Measurements from ENCODE around the gene USP28.

USP28 gene

GRCh38 chr11:113867843-113868503, 7.4 kb downstream of the USP28 start:
- DNase-seq (ENCODE audit: low read depth), result no peak
- in situ Hi-C loops (cut with HindIII; ENCODE audit: low sequenced_read_pairs), result no loop called here
- TF ChIP-seq CTCF (IDR thresholded peaks at IDR 0.05; ENCODE audit: low read depth, low read length, missing control alignments), result no peak
- no peak overlapping the region for H3K4me3 ChIP-seq (ENCODE audit: low read depth, low read length)

- in situ Hi-C loops (cut with HindIII; ENCODE audit: low sequenced_read_pairs), result no loop called here
- no peak overlapping the region for H3K4me3 ChIP-seq (ENCODE audit: low read depth, low read length)
- DNase-seq (ENCODE audit: low read depth), result no peak
- no peak for TF ChIP-seq CTCF (IDR thresholded peaks at IDR 0.05; ENCODE audit: low read depth, low read length, missing control alignments)
Measured at GRCh38 chr11:113865873-113866272, 9.5 kb downstream of the USP28 start.

- TF ChIP-seq CTCF (IDR thresholded peaks at IDR 0.05; ENCODE audit: low read depth, low read length, missing control alignments), result no peak
- in situ Hi-C loops (cut with HindIII; ENCODE audit: low sequenced_read_pairs), result no loop called here
- no peak overlapping the region for H3K4me3 ChIP-seq (ENCODE audit: low read depth, low read length)
- no peak for DNase-seq (ENCODE audit: low read depth)
Measured at GRCh38 chr11:113864410-113864809, 11.0 kb downstream of the USP28 start.

GRCh38 chr11:113862435-113862834, 12.9 kb downstream of the USP28 start:
- H3K4me3 ChIP-seq (ENCODE audit: low read depth, low read length), result no peak overlapping the region
- TF ChIP-seq CTCF (IDR thresholded peaks at IDR 0.05; ENCODE audit: low read depth, low read length, missing control alignments), result no peak
- no peak for DNase-seq (ENCODE audit: low read depth)
- in situ Hi-C loops (cut with HindIII; ENCODE audit: low sequenced_read_pairs), result no loop called here

GRCh38 chr11:113859665-113860064, 15.7 kb downstream of the USP28 start:
- no peak for DNase-seq (ENCODE audit: low read depth)
- no peak for TF ChIP-seq CTCF (IDR thresholded peaks at IDR 0.05; ENCODE audit: low read depth, low read length, missing control alignments)
- no peak overlapping the region for H3K4me3 ChIP-seq (ENCODE audit: low read depth, low read length)
- in situ Hi-C loops (cut with HindIII; ENCODE audit: low sequenced_read_pairs), result no loop called here

GRCh38 chr11:113856966-113857759, 18.2 kb downstream of the USP28 start:
- no peak for TF ChIP-seq CTCF (IDR thresholded peaks at IDR 0.05; ENCODE audit: low read depth, low read length, missing control alignments)
- no peak overlapping the region for H3K4me3 ChIP-seq (ENCODE audit: low read depth, low read length)
- no peak for DNase-seq (ENCODE audit: low read depth)
- in situ Hi-C loops (cut with HindIII; ENCODE audit: low sequenced_read_pairs), result no loop called here

Measured in astrocyte of the cerebellum (primary cell).